SK-N-SH treated with all-trans-retinoic acid at 6 μM for 48 hours (cell line): ENCODE results near the gene CEND1.

Experiments used
- ATAC-seq: fragments of 200-7000 bp; cut with Tn5 transposase; 3 replicates; pipeline ENCODE4 v1.9.1; 2020; ENCODE audit warnings: mild to moderate bottlenecking, moderate library complexity
- ARNTL ChIP-seq: fragments of 450-650 bp; formaldehyde crosslinking; IDR thresholded peaks from 2 replicates; pipeline ENCODE4 v1.5.0; 2020; ENCODE audit warnings: low read depth, mild to moderate bottlenecking, moderate library complexity, borderline replicate concordance
- BACH2 ChIP-seq: fragments of 250-450 bp; sonication (Bioruptor Pico); IDR thresholded peaks from 2 replicates; pipeline ENCODE4 v1.9.0; 2021; ENCODE audit warnings: mild to moderate bottlenecking, borderline replicate concordance
- CSDC2 ChIP-seq: fragments of 250-450 bp; sonication (Bioruptor Pico); IDR thresholded peaks from 2 replicates; pipeline ENCODE4 v1.5.0; 2020; ENCODE audit warnings: mild to moderate bottlenecking, moderate library complexity
- ESRRG ChIP-seq: fragments of 250-450 bp; sonication (Bioruptor Pico); IDR thresholded peaks from 2 replicates; pipeline ENCODE4 v1.6.1; 2021; ENCODE audit warnings: mild to moderate bottlenecking
- ISL1 ChIP-seq: fragments of 250-450 bp; sonication (Bioruptor Pico); IDR thresholded peaks from 2 replicates; pipeline ENCODE4 v2.1.2; 2022; ENCODE audit warnings: mild to moderate bottlenecking, moderate library complexity
- OSR1 ChIP-seq: fragments of 250-450 bp; sonication (Bioruptor Pico); IDR thresholded peaks from 2 replicates; pipeline ENCODE4 v1.8.0; 2022; ENCODE audit warnings: moderate library complexity, mild to moderate bottlenecking, inconsistent platforms
- PPARA ChIP-seq: fragments of 250-450 bp; sonication (Bioruptor Pico); IDR thresholded peaks from 2 replicates; pipeline ENCODE4 v1.5.0; 2020; ENCODE audit warnings: mild to moderate bottlenecking, borderline replicate concordance
- RARB ChIP-seq: fragments of 250-450 bp; sonication (Bioruptor Pico); IDR thresholded peaks from 2 replicates; pipeline ENCODE4 v1.8.0; 2021; ENCODE audit warnings: mild to moderate bottlenecking, moderate library complexity
- SNAI2 ChIP-seq: fragments of 250-450 bp; sonication (Bioruptor Pico); IDR thresholded peaks from 2 replicates; pipeline ENCODE4 v1.5.0; 2020; ENCODE audit warnings: mild to moderate bottlenecking, moderate library complexity
- TOX ChIP-seq: fragments of 250-450 bp; sonication (Bioruptor Pico); IDR thresholded peaks from 2 replicates; pipeline ENCODE4 v1.8.0; 2021; ENCODE audit warnings: mild to moderate bottlenecking, moderate library complexity, borderline replicate concordance
- ZFP30 ChIP-seq: fragments of 450-650 bp; formaldehyde crosslinking; IDR thresholded peaks from 2 replicates; pipeline ENCODE4 v1.5.0; 2022; ENCODE audit warnings: mild to moderate bottlenecking, moderate library complexity
- ZNF70 ChIP-seq: fragments of 450-650 bp; formaldehyde crosslinking; IDR thresholded peaks from 2 replicates; pipeline ENCODE4 v1.5.0; 2020; ENCODE audit warnings: mild to moderate bottlenecking, moderate library complexity
- ZNF8 ChIP-seq: fragments of 450-650 bp; formaldehyde crosslinking; IDR thresholded peaks from 2 replicates; pipeline ENCODE4 v1.5.0; 2020; ENCODE audit warnings: mild to moderate bottlenecking, moderate library complexity
- TF ChIP-seq, protein P1 (sequence below): fragments of 250-450 bp; sonication (Bioruptor Pico); IDR thresholded peaks from 2 replicates; pipeline ENCODE4 v1.5.0; 2020; ENCODE audit warnings: mild to moderate bottlenecking, moderate library complexity
- TF ChIP-seq, protein P2 (sequence below): fragments of 250-450 bp; sonication (Bioruptor Pico); IDR thresholded peaks from 2 replicates; pipeline ENCODE4 v1.5.1; 2020; ENCODE audit warnings: low read depth, mild to moderate bottlenecking, moderate library complexity
- TF ChIP-seq, protein P3 (sequence below): fragments of 250-450 bp; sonication (Bioruptor Pico); IDR thresholded peaks from 2 replicates; pipeline ENCODE4 v1.8.0; 2021; ENCODE audit warnings: low read depth, mild to moderate bottlenecking, moderate library complexity, borderline replicate concordance
- TF ChIP-seq, protein P4 (sequence below): fragments of 250-450 bp; sonication (Bioruptor Pico); IDR thresholded peaks from 2 replicates; pipeline ENCODE4 v1.5.1; 2021; ENCODE audit warnings: mild to moderate bottlenecking, moderate library complexity

CEND1 gene

DNA sequence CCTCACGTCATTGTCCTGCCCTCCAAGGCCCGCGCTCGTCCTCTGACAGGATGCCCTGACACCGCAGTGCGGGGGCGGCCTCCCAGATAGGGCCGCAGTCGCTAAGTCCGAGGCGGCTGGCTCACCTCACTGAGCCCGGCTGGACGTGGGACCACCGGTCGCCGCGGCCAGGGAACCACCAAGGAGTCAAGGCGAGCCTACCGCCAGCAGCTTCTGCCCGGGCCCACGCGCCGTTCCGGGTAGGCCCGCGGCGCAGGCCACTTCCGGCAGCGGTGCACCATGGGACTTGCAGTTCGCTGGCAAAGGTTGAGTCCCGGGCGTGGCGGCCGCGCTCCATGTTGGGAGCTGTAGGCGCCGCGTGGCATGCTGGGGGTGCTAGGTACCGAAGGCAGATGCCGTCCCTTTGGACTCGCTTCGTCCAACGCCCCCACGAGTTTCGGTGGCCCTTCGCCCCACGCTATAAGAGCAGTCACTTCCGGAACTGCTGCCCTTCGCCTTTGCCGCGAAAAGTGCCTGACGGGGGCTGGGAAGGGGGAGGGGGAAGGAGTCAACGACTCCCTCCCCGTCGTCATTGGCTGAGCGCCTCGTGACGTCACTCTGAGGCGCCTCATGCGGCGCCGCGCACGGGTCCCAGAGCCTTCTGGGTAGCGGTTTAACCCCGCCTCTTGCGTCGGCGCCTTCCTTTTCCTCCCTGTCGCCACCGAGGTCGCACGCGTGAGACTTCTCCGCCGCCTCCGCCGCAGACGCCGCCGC, 19.6 kb upstream of the CEND1 start, which contains the start of gene RPLP2:
Gene RPLP2, plus strand, starts transcription at position 681 of the 753 bp plus-strand sequence. CDS start 268 bp downstream, outside the sequence.
- peak; percentile 86 for ATAC-seq
- TF ChIP-seq TOX (CRISPR knock-in tag) = no peak
- no peak for TF ChIP-seq ISL1 (CRISPR knock-in tag)
- 0 out of 2 replicates have a peak, but pooled peaks have one; percentile 8 for TF ChIP-seq CSDC2 (CRISPR knock-in tag)
- TF ChIP-seq PPARA (CRISPR knock-in tag) = no peak
- TF ChIP-seq, protein P1, sequence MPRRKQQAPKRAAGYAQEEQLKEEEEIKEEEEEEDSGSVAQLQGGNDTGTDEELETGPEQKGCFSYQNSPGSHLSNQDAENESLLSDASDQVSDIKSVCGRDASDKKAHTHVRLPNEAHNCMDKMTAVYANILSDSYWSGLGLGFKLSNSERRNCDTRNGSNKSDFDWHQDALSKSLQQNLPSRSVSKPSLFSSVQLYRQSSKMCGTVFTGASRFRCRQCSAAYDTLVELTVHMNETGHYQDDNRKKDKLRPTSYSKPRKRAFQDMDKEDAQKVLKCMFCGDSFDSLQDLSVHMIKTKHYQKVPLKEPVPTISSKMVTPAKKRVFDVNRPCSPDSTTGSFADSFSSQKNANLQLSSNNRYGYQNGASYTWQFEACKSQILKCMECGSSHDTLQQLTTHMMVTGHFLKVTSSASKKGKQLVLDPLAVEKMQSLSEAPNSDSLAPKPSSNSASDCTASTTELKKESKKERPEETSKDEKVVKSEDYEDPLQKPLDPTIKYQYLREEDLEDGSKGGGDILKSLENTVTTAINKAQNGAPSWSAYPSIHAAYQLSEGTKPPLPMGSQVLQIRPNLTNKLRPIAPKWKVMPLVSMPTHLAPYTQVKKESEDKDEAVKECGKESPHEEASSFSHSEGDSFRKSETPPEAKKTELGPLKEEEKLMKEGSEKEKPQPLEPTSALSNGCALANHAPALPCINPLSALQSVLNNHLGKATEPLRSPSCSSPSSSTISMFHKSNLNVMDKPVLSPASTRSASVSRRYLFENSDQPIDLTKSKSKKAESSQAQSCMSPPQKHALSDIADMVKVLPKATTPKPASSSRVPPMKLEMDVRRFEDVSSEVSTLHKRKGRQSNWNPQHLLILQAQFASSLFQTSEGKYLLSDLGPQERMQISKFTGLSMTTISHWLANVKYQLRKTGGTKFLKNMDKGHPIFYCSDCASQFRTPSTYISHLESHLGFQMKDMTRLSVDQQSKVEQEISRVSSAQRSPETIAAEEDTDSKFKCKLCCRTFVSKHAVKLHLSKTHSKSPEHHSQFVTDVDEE = 0 out of 2 replicates have a peak, but pooled peaks have one; percentile 41

DNA sequence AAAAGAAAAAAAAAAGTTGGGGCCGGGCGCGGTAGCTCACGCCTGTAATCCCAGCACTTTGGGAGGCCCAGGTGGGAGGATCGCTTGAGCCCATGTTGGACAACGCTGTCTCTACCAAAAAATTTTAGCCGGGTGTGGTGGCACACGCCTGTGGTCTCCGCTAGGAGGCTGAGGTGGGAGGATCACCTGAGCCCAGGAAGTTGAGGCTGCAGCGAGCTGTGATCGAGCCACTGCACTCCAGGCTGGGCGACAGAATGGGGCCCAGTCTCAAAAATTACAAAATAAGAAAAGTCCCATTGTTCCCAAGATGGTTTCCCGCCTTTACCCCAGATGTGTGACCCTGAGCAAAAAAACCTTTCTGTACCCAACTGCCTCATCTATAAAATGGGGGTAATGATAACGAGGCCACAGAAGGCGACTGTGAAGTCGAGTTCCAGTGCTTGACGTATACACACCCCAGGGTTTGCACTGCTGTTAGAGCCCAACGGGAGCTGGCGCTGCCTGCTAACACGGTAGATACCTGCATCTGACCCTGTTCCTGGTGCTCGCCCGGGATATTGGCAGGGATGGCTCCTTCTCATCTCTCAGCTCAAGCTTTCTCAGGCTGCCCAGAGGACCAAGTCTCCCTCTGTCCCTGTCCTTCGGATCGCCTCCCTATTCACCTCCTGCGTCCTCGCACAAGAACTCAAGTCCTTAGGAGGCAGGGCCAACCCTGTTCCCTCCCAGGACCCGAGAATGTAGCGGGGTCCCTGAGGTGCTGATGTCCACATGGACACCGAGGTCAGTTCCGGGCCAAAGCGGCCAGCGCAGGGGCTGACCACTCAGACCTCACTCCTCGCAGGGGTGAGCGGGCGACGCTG, 18.8 kb upstream of the CEND1 start:
- peak; percentile 76 for ATAC-seq
- no peak for TF ChIP-seq ISL1 (CRISPR knock-in tag)
- no peak for TF ChIP-seq ZNF70 (CRISPR knock-in tag)
- TF ChIP-seq TOX (CRISPR knock-in tag) = no peak
- no peak for TF ChIP-seq ZNF8
- TF ChIP-seq ARNTL = no peak
- TF ChIP-seq, protein P2, sequence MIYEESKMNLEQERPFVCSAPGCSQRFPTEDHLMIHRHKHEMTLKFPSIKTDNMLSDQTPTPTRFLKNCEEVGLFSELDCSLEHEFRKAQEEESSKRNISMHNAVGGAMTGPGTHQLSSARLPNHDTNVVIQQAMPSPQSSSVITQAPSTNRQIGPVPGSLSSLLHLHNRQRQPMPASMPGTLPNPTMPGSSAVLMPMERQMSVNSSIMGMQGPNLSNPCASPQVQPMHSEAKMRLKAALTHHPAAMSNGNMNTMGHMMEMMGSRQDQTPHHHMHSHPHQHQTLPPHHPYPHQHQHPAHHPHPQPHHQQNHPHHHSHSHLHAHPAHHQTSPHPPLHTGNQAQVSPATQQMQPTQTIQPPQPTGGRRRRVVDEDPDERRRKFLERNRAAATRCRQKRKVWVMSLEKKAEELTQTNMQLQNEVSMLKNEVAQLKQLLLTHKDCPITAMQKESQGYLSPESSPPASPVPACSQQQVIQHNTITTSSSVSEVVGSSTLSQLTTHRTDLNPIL (CRISPR knock-in tag) = no peak
- TF ChIP-seq RARB (CRISPR knock-in tag) = no peak
- TF ChIP-seq ZFP30 (CRISPR knock-in tag) = no peak
- TF ChIP-seq SNAI2 = no peak
- TF ChIP-seq OSR1 (CRISPR knock-in tag) = no peak
- no peak for TF ChIP-seq CSDC2 (CRISPR knock-in tag)

DNA sequence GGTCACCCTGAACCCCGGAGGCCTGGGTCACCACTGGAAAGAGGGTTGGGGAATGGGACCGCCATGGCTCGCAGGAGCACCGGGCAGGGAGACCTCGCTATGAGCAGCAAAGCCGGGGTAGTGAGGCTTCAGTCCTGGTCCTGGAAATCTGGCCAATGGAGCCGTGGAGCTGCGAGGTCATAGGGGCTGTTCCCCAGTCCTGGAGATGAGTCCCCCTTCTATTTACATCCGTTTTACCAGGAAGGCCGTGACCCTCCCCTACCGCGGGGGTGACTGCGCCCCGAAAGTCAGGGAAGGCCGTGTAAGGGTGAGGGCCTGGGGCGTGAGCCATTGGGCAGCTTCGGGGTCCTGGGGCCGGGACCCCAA, 14.7 kb upstream of the CEND1 start:
- no peak; the same call in 2 of the 3 replicates for ATAC-seq
- TF ChIP-seq, protein P3, sequence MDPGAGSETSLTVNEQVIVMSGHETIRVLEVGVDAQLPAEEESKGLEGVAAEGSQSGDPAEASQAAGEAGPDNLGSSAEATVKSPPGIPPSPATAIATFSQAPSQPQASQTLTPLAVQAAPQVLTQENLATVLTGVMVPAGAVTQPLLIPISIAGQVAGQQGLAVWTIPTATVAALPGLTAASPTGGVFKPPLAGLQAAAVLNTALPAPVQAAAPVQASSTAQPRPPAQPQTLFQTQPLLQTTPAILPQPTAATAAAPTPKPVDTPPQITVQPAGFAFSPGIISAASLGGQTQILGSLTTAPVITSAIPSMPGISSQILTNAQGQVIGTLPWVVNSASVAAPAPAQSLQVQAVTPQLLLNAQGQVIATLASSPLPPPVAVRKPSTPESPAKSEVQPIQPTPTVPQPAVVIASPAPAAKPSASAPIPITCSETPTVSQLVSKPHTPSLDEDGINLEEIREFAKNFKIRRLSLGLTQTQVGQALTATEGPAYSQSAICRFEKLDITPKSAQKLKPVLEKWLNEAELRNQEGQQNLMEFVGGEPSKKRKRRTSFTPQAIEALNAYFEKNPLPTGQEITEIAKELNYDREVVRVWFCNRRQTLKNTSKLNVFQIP (CRISPR knock-in tag) = no peak
- TF ChIP-seq ISL1 (CRISPR knock-in tag) (no peak), OSR1 (CRISPR knock-in tag) (no peak), CSDC2 (CRISPR knock-in tag) (no peak), BACH2 (CRISPR knock-in tag) (no peak), ESRRG (CRISPR knock-in tag) (no peak), TOX (CRISPR knock-in tag) (no peak)
- TF ChIP-seq, protein P1 = no peak
- TF ChIP-seq, protein P4, sequence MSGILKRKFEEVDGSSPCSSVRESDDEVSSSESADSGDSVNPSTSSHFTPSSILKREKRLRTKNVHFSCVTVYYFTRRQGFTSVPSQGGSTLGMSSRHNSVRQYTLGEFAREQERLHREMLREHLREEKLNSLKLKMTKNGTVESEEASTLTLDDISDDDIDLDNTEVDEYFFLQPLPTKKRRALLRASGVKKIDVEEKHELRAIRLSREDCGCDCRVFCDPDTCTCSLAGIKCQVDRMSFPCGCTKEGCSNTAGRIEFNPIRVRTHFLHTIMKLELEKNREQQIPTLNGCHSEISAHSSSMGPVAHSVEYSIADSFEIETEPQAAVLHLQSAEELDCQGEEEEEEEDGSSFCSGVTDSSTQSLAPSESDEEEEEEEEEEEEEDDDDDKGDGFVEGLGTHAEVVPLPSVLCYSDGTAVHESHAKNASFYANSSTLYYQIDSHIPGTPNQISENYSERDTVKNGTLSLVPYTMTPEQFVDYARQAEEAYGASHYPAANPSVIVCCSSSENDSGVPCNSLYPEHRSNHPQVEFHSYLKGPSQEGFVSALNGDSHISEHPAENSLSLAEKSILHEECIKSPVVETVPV = no peak
- TF ChIP-seq, all 23 proteins: peak for 0
